GM23248 (cell line): ENCODE measurements around the gene TMPRSS2. TPM values are rescaled to one million over a fixed set of nuclear protein-coding genes. Genes with fewer than 3 reads are reported as not detected.

Source experiments
- DNase-seq: peaks from one replicate; pipeline ENCODE4 v3.0.0-alpha.2; 2015
- H2AFZ ChIP-seq: fragments of 200-600 bp; sonication (generic); 2 replicates; pipeline ENCODE4 v1.6.1; 2016; ENCODE audit warnings: antibody characterized with exemption
- H3F3A ChIP-seq: fragments of 200-600 bp; sonication (generic); 2 replicates; pipeline ENCODE4 v1.6.1; 2016; ENCODE audit warnings: mild to moderate bottlenecking, antibody characterized with exemption, mixed run types; ENCODE audit not compliant: insufficient read depth
- H3K27ac ChIP-seq: fragments of 200-600 bp; sonication (generic); 2 replicates; pipeline ENCODE4 v1.5.1; 2016; ENCODE audit warnings: mild to moderate bottlenecking
- H3K27me3 ChIP-seq: fragments of 200-600 bp; sonication (generic); replicated peaks from 2 replicates; pipeline ENCODE4 v1.6.1; 2016; ENCODE audit warnings: mild to moderate bottlenecking; ENCODE audit not compliant: insufficient read depth
- H3K36me3 ChIP-seq: fragments of 200-600 bp; sonication (generic); 2 replicates; pipeline ENCODE4 v1.6.1; 2016; ENCODE audit warnings: low read depth, mild to moderate bottlenecking
- H3K4me1 ChIP-seq: fragments of 200-600 bp; sonication (generic); 2 replicates; pipeline ENCODE4 v1.6.1; 2016; ENCODE audit warnings: mild to moderate bottlenecking; ENCODE audit not compliant: insufficient read depth
- H3K4me2 ChIP-seq: fragments of 200-600 bp; sonication (generic); one replicate; pipeline ENCODE4 v1.6.1; 2016; ENCODE audit warnings: mild to moderate bottlenecking; ENCODE audit not compliant: unreplicated experiment
- H3K4me3 ChIP-seq: fragments of 200-600 bp; sonication (generic); 2 replicates; pipeline ENCODE4 v1.5.1; 2016; ENCODE audit warnings: mild to moderate bottlenecking
- H3K79me2 ChIP-seq: fragments of 200-600 bp; sonication (generic); 2 replicates; pipeline ENCODE4 v1.6.1; 2016; ENCODE audit warnings: mild to moderate bottlenecking; ENCODE audit not compliant: insufficient read depth
- H3K9ac ChIP-seq: fragments of 200-600 bp; sonication (generic); 2 replicates; pipeline ENCODE4 v1.6.1; 2016; ENCODE audit warnings: mild to moderate bottlenecking
- H3K9me2 ChIP-seq: fragments of 200-600 bp; sonication (generic); 2 replicates; pipeline ENCODE4 v1.6.1; 2016; ENCODE audit warnings: mixed run types, mild to moderate bottlenecking, moderate library complexity; ENCODE audit not compliant: insufficient read depth
- H3K9me3 ChIP-seq: fragments of 200-600 bp; sonication (generic); one replicate; pipeline ENCODE4 v1.6.1; 2017; ENCODE audit warnings: low read depth
- H4K20me1 ChIP-seq: fragments of 200-600 bp; sonication (generic); 2 replicates; pipeline ENCODE4 v1.6.0; 2016; ENCODE audit not compliant: insufficient read depth
- EZH2 ChIP-seq: fragments of 200-600 bp; sonication (generic); IDR thresholded peaks from 2 replicates; pipeline ENCODE4 v1.6.1; 2018; ENCODE audit warnings: antibody characterized with exemption, mild to moderate bottlenecking; ENCODE audit not compliant: insufficient read depth, poor library complexity, severe bottlenecking
- EZH2phosphoT487 ChIP-seq: fragments of 200-600 bp; sonication (generic); IDR thresholded peaks from 2 replicates; pipeline ENCODE4 v1.6.1; 2018; ENCODE audit warnings: antibody characterized with exemption, moderate library complexity, mild to moderate bottlenecking, low read depth; ENCODE audit not compliant: insufficient read depth
- WGBS, 2 experiments: methylation state at CpG; one replicate each; pipeline ENCODE4 v1.1.6; 2015 to 2017; ENCODE audit warnings: low lambda C conversion rate in 2 of 2, low coverage in 1 of 2; ENCODE audit errors: missing lambda C conversion rate in 2 of 2; 5-methylcytosine and 5-hydroxymethylcytosine counted together
- in situ Hi-C: fragments of 300-500 bp; cut with MboI; formaldehyde crosslinking; loops from 2 replicates; pipeline ENCODE4 v1.15.0; 2020
- polyA plus RNA-seq: library from polyadenylated mRNA; unstranded; fragments of >200 nt; fragmentation: Nextera tagmentation; extraction: Ambion mirVana; gene quantifications from 2 replicates; pipeline ENCODE4 v1.2.1, GENCODE V29; 2016
- total RNA-seq: library from RNA; depleted of rRNA; stranded (reverse); fragments of >200 nt; shearing (Covaris generic); gene quantifications from 2 replicates; pipeline ENCODE4 v1.2.3, GENCODE V29; 2014

The TMPRSS2 gene
- total and polyA plus RNA-seq, 2 experiments from 2014 or later = not detected

DNA sequence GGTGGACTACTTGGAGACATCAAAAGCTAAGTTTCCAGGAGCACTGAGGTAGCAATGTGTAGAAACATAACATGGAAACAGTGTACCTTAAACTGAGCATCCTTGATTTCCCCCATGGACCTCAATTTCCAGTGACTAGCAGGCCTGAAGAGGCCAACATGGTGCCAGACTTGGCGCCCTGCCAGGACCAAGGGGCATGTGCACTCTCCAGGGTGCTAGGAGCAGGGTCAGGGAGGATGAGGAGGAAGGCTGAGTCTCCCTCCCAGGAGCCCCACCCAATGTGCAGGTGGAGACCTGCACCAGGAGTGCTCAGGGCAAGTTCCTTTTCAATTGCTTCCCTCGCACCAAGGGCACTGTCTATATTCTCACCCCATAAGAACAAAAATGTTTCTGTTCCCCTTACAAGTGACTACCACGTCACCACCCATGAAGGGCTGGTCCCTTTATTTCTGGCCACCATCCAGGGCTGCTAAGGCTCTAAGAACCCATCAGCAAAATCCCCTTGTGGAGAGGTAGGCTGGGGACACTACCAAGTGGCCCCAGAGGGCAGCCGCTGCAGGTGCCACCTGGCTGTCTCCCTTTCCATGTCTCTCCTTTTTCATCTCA lies 42.7 kb downstream of the TMPRSS2 start:
- WGBS, 2 experiments = 78 to 83% methylated on average over 4 of the region's 4 CpGs
- no peak overlapping the region for H3K4me2 ChIP-seq
- no peaks in the 10 kb centered on the region for H3K36me3 ChIP-seq
- H3K27ac ChIP-seq = no peak overlapping the region
- no peaks in the 10 kb centered on the region for H3K9me3 ChIP-seq
- H2AFZ ChIP-seq = no peak overlapping the region
- H3K4me1 ChIP-seq = peaks cover 9% of the 10 kb centered on the region
- H4K20me1 ChIP-seq = no peaks in the 10 kb centered on the region
- no peak overlapping the region for H3K4me3 ChIP-seq
- H3K79me2 ChIP-seq = no peaks in the 10 kb centered on the region
- no peak overlapping the region for H3K9ac ChIP-seq
- no peaks in the 10 kb centered on the region for H3K9me2 ChIP-seq
- no peak for DNase-seq
- H3K27me3 ChIP-seq = no peaks in the 10 kb centered on the region
- H3F3A ChIP-seq = no peaks in the 10 kb centered on the region
- TF ChIP-seq EZH2phosphoT487 = no peak
- no peak for TF ChIP-seq EZH2
- in situ Hi-C loops = no loop called here

- no peaks in the 10 kb centered on the region for H3K36me3 ChIP-seq
- H3K79me2 ChIP-seq = no peaks in the 10 kb centered on the region
- peak; percentile 89 for DNase-seq
- no peaks in the 10 kb centered on the region for H3K27me3 ChIP-seq
- no peaks in the 10 kb centered on the region for H4K20me1 ChIP-seq
- H3K4me3 ChIP-seq = no peak overlapping the region
- in situ Hi-C loops = loop anchor here (5.0 kb wide), 1 partner anchor 174 kb away; no protein-coding TSS in a partner anchor
- H3K4me2 ChIP-seq = no peak overlapping the region
- no peaks in the 10 kb centered on the region for H3K4me1 ChIP-seq
- WGBS, 2 experiments = 30 to 35% methylated on average over 15 to 17 of the region's 17 CpGs
- no peak overlapping the region for H3K9ac ChIP-seq
- no peak overlapping the region for H3K27ac ChIP-seq
- no peaks in the 10 kb centered on the region for H3F3A ChIP-seq
- no peaks in the 10 kb centered on the region for H3K9me3 ChIP-seq
- TF ChIP-seq EZH2 (no peak), EZH2phosphoT487 (no peak)
- no peaks in the 10 kb centered on the region for H3K9me2 ChIP-seq
- H2AFZ ChIP-seq = no peak overlapping the region
Observed at GRCh38 chr21:41460578-41461527, 47.1 kb downstream of the TMPRSS2 start.

GRCh38 chr21:41459884-41460534 lies 47.9 kb downstream of the TMPRSS2 start:
- Histone ChIP-seq H3K9me2 (no peaks in the 10 kb centered on the region), H3K4me2 (no peak overlapping the region), H3K4me1 (no peaks in the 10 kb centered on the region), H3F3A (no peaks in the 10 kb centered on the region), H3K36me3 (no peaks in the 10 kb centered on the region), H3K9ac (no peak overlapping the region), H4K20me1 (no peaks in the 10 kb centered on the region), H3K27me3 (no peaks in the 10 kb centered on the region), H3K4me3 (no peak overlapping the region), H2AFZ (no peak overlapping the region), H3K27ac (no peak overlapping the region), H3K79me2 (no peaks in the 10 kb centered on the region), H3K9me3 (no peaks in the 10 kb centered on the region)
- no peak for TF ChIP-seq EZH2phosphoT487
- WGBS, 2 experiments = 57 to 68% methylated on average over 9 of the region's 9 CpGs
- DNase-seq = no peak
- in situ Hi-C loops = loop anchor here (5.0 kb wide), 1 partner anchor 173 kb away; no protein-coding TSS in a partner anchor

GRCh38 chr21:41458559-41458958 lies 49.4 kb downstream of the TMPRSS2 start:
- Histone ChIP-seq H3F3A (no peaks in the 10 kb centered on the region), H3K9ac (no peak overlapping the region), H3K9me3 (no peaks in the 10 kb centered on the region), H3K27ac (no peak overlapping the region), H3K27me3 (no peaks in the 10 kb centered on the region), H4K20me1 (no peaks in the 10 kb centered on the region), H3K4me3 (no peak overlapping the region), H3K36me3 (no peaks in the 10 kb centered on the region), H3K9me2 (no peaks in the 10 kb centered on the region), H3K4me1 (no peaks in the 10 kb centered on the region), H3K4me2 (no peak overlapping the region), H2AFZ (no peak overlapping the region), H3K79me2 (no peaks in the 10 kb centered on the region)
- 86 to 89% methylated on average over 22 of the region's 22 CpGs for WGBS, 2 experiments
- no peak for TF ChIP-seq EZH2
- TF ChIP-seq EZH2phosphoT487 = no peak
- DNase-seq = no peak
- in situ Hi-C loops = no loop called here
